GM18951 (cell line): Measurements from ENCODE around the gene POLH.
"Not testable (repeated sequence)": the region's sequence is repeated elsewhere in the genome, so short reads cannot be mapped to it uniquely, and the experiment has no call there.

Experiments
- POLR2A ChIP-seq: IDR thresholded peaks from 4 replicates; pipeline ENCODE4 v1.6.1; 2011; ENCODE audit warnings: mild to moderate bottlenecking; ENCODE audit not compliant: insufficient read length, insufficient read depth; ENCODE audit errors: extremely low read depth
- in situ Hi-C: fragments of 300-500 bp; cut with MboI; formaldehyde crosslinking; loops from one replicate; pipeline ENCODE4 v1.12.0; 2022; ENCODE audit warnings: low sequenced_read_pairs, mixed read lengths, inconsistent platforms; ENCODE audit not compliant: unreplicated experiment

POLH gene

GRCh38 chr6:43575772-43576551, at the start of gene POLH, which contains the start of gene XPO5:
TSS of gene POLH (plus strand) at chr6:43576185. CDS start at chr6:43582320, 6,135 bp downstream.
TSS of gene XPO5 (minus strand) at chr6:43576038. CDS start at chr6:43575864, 174 bp downstream.
- TF ChIP-seq POLR2A: peak; percentile 100
- in situ Hi-C loops: no loop called here

DNA sequence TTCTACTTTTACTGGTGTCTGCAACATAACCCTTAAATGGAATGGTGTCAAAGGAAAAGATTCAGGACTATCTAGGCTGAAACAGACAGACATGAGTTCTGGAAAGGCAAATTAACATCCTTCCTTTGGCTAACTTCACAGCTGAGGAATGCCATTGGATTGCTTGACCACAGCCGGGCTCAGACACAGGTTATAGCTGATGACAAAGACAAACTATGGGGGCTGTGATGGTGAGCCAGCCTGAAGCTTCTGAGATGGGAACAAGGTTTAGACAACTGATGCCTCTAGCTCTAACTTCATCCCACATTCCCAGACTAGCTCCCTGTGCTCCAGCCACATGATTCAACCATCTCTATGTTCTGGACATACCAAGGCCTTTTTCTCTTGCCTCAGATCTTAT, 43.8 kb upstream of the POLH start:
- in situ Hi-C loops: no loop called here
- TF ChIP-seq POLR2A: no peak

DNA sequence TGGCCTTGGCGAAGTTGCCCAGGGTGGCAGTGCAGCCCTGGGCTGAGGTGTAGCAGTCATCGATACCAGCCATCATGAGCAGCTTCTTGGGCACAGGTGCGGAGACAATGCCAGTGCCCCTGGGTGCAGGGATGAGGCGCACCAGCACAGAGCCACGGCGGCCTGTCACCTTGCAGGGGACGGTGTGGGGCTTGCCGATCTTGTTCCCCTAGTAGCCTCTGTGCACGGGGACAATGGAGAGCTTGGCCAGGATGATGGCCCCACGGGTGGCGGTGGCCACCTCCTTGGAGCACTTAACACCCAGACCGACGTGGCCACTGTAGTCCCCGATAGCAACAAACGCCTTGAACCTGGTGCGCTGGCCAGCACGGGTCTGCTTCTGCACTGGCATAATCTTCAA, 37.0 kb upstream of the POLH start:
- in situ Hi-C loops: not testable (repeated sequence)

DNA sequence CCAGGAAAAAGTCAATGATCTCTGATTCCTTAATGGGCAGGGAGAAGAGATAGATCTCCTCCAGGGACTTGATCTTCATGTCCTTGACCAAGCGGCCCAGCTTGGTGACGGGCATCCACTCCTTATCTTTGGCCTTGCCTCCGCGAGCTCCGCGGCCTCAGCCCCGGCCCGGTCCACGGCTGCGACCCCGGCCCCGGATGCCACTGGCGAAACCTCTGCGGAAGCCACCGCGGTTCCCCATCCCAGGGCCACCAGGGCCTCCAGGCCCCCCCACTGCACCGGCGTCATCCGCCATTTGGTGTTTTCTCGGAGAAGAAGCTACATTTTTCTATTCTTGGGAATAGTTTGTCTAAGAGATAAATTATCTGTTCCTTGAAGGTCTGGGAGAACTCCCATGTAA, 36.6 kb upstream of the POLH start:
- in situ Hi-C loops: not testable (repeated sequence)

GRCh38 chr6:43540507-43540906, 35.5 kb upstream of the POLH start:
- in situ Hi-C loops: no loop called here
- no peak for TF ChIP-seq POLR2A

- no peak for TF ChIP-seq POLR2A
- in situ Hi-C loops: no loop called here
Measured at GRCh38 chr6:43541774-43542471, 34.1 kb upstream of the POLH start.

- in situ Hi-C loops: no loop called here
- TF ChIP-seq POLR2A: no peak
Measured at GRCh38 chr6:43544461-43544860, 31.5 kb upstream of the POLH start.

GRCh38 chr6:43547222-43547621, 28.8 kb upstream of the POLH start:
- in situ Hi-C loops: no loop called here
- no peak for TF ChIP-seq POLR2A

DNA sequence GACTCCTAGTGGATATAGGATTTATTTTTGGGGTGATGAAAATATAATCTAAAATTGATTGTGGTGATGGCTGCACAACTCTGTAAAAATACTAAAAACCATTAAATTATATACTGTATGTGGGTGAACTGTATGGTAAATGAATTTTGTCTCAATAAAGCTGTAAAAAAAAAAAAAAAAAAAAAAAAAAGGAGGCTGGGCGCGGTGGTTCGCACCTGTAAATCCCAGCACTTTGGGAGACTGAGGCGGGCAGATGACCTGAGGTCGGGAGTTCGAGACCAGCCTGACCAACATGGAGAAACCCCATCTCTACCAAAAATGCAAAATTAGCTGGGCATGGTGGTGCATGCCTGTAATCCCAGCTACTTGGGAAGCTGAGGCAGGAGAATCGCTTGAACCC, 18.4 kb upstream of the POLH start:
- in situ Hi-C loops: not testable (repeated sequence)

DNA sequence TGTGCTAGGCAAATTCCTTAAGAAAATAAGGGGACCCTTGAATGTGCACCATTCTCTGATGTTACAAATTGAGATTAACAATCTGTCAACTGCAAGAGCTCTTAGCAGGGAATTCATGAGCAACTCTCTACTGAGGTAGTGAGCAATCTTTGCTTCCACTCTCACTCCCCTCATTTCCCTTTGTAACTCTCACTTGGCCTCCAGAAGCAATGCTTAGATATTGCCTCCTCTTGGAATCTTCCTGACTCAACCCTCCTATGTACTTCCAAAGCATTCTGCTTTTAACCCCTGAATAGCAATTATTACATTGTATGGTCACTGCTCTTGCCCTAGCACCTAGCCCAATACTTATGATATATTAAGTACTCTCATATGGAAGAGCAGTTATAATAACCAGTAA, 16.7 kb upstream of the POLH start:
- in situ Hi-C loops: no loop called here
- TF ChIP-seq POLR2A: no peak

- in situ Hi-C loops: no loop called here
- no peak for TF ChIP-seq POLR2A
Measured at GRCh38 chr6:43570876-43571441, 5.0 kb upstream of the POLH start.

- in situ Hi-C loops: no loop called here
- no peak for TF ChIP-seq POLR2A
Measured at GRCh38 chr6:43572015-43572414, 4.0 kb upstream of the POLH start.

GRCh38 chr6:43575105-43575771, 747 bp upstream of the POLH start:
- TF ChIP-seq POLR2A: no peak
- in situ Hi-C loops: no loop called here
